GM21717 (cell line): ENCODE measurements around the gene KLHL25.
"Not testable (repeated sequence)": the region's sequence is repeated elsewhere in the genome, so short reads cannot be mapped to it uniquely, and the experiment has no call there.

Source experiments
- ATAC-seq: cut with Tn5 transposase; IDR thresholded peaks from one replicate; pipeline ENCODE4 v1.9.1; 2021; ENCODE audit warnings: mild to moderate bottlenecking, moderate library complexity; ENCODE audit not compliant: unreplicated experiment

The KLHL25 gene

GRCh38 chr15:85804481-85805170, 9.9 kb upstream of the KLHL25 start:
- ATAC-seq, result no peak

- not testable (repeated sequence) for ATAC-seq
These were observed 7.9 kb upstream of the KLHL25 start for GRCh38 chr15:85802617-85803016.

GRCh38 chr15:85800478-85801123, 5.9 kb upstream of the KLHL25 start:
- ATAC-seq, result no peak

- not testable (repeated sequence) for ATAC-seq
These were observed 1.6 kb upstream of the KLHL25 start for GRCh38 chr15:85796371-85796770.

- ATAC-seq, result no peak
These were observed 896 bp upstream of the KLHL25 start for GRCh38 chr15:85795337-85796305.

GRCh38 chr15:85793641-85794597, 806 bp downstream of the KLHL25 start:
- peak; percentile 41 for ATAC-seq

- ATAC-seq, result no peak
These were observed 1.7 kb downstream of the KLHL25 start for GRCh38 chr15:85792912-85793590.

- no peak for ATAC-seq
These were observed 2.5 kb downstream of the KLHL25 start for GRCh38 chr15:85792102-85792731.

- ATAC-seq, result no peak
These were observed 5.2 kb downstream of the KLHL25 start for GRCh38 chr15:85789496-85789875.

- ATAC-seq, result no peak
These were observed 5.8 kb downstream of the KLHL25 start for GRCh38 chr15:85788771-85789495.

GRCh38 chr15:85786781-85787114, 8.0 kb downstream of the KLHL25 start:
- no peak for ATAC-seq

GRCh38 chr15:85785887-85786780, 8.6 kb downstream of the KLHL25 start:
- no peak for ATAC-seq

GRCh38 chr15:85782064-85782463, 12.7 kb downstream of the KLHL25 start:
- ATAC-seq, result no peak

GRCh38 chr15:85781099-85781498, 13.6 kb downstream of the KLHL25 start:
- no peak for ATAC-seq

GRCh38 chr15:85780225-85780985, 14.3 kb downstream of the KLHL25 start:
- no peak for ATAC-seq

- ATAC-seq, result no peak
These were observed 15.5 kb downstream of the KLHL25 start for GRCh38 chr15:85779249-85779648.
